H1 (cell line): Measurements from ENCODE around the gene LPAR6. TPM values are rescaled to one million over a fixed set of nuclear protein-coding genes. Genes with fewer than 3 reads are reported as not detected.

Experiments used
- CTCF ChIA-PET: fragments of 300-600 bp; sonication (Branson Sonifier 250); formaldehyde crosslinking; loops from one replicate; lab custom pipeline; 2021; ENCODE audit not compliant: partially characterized antibody; lab: Charles Lee
- POLR2A ChIA-PET: fragments of 300-600 bp; sonication (Branson Sonifier 250); formaldehyde crosslinking; loops from one replicate; lab custom pipeline; 2021; ENCODE audit warnings: inconsistent platforms; ENCODE audit not compliant: partially characterized antibody; lab: Charles Lee
- DNase-seq, 2 experiments: peaks; one replicate each; pipeline versions ENCODE4 v3.0.0 to v3.0.0-alpha.2; 2010 to 2022; ENCODE audit warnings: low spot score in 2 of 2, low read depth in 1 of 2, mixed read lengths in 1 of 2
- FAIRE-seq: peaks from 2 replicates; lab custom pipeline; 2011; peaks lifted over from hg19 to GRCh38; lab: Jason Lieb, UNC
- H2AFZ ChIP-seq: 2 replicates; pipeline ENCODE4 v1.8.1; 2012; ENCODE audit warnings: low read length, inconsistent platforms
- H2AK5ac ChIP-seq: 2 replicates; pipeline ENCODE4 v1.6.1; 2013; ENCODE audit warnings: low read depth, low read length
- H2BK120ac ChIP-seq: replicated peaks from 2 replicates; pipeline ENCODE3; 2013; ENCODE audit warnings: low read depth, low read length, inconsistent platforms
- H2BK12ac ChIP-seq: 2 replicates; pipeline ENCODE4 v1.6.1; 2013; ENCODE audit warnings: low read depth, low read length
- H2BK15ac ChIP-seq: 2 replicates; pipeline ENCODE4 v1.6.1; 2013; ENCODE audit warnings: low read length
- H2BK20ac ChIP-seq: 2 replicates; pipeline ENCODE4 v1.6.1; 2013; ENCODE audit warnings: low read length
- H2BK5ac ChIP-seq: 2 replicates; pipeline ENCODE4 v1.6.1; 2013; ENCODE audit warnings: low read depth, low read length
- H3K14ac ChIP-seq: 2 replicates; pipeline ENCODE4 v1.6.1; 2013; ENCODE audit warnings: inconsistent platforms; ENCODE audit not compliant: insufficient read length
- H3K18ac ChIP-seq: 2 replicates; pipeline ENCODE4 v1.6.1; 2013; ENCODE audit warnings: low read length; ENCODE audit errors: extremely low read depth
- H3K23ac ChIP-seq: 2 replicates; pipeline ENCODE4 v1.6.1; 2013; ENCODE audit warnings: inconsistent platforms; ENCODE audit not compliant: insufficient read length
- H3K23me2 ChIP-seq: 2 replicates; pipeline ENCODE4 v1.6.1; 2013; ENCODE audit warnings: low read depth, low read length
- H3K27ac ChIP-seq: 2 replicates; pipeline ENCODE4 v1.6.1; 2011; ENCODE audit warnings: low read depth, low read length, inconsistent platforms
- H3K27me3 ChIP-seq, 4 experiments: replicated peaks in 1 of 4; 1 replicate in 1 of 4; 2 replicates in 3 of 4; pipeline versions ENCODE4 v1.6.1 to v1.8.1; 2011 to 2013; ENCODE audit warnings: low read length in 3 of 4, mild to moderate bottlenecking in 3 of 4, inconsistent platforms in 2 of 4, mixed read lengths in 2 of 4, moderate library complexity in 1 of 4; ENCODE audit not compliant: control insufficient read depth in 3 of 4, insufficient read depth in 3 of 4; ENCODE audit errors: extremely low read depth in 1 of 4
- H3K36me3 ChIP-seq, 4 experiments: 2 replicates each; pipeline versions ENCODE4 v1.6.1 to v1.8.1; 2011 to 2013; ENCODE audit warnings: mild to moderate bottlenecking in 4 of 4, low read length in 3 of 4, moderate library complexity in 2 of 4, control low read depth in 1 of 4, inconsistent platforms in 1 of 4; ENCODE audit not compliant: insufficient read depth in 4 of 4, control insufficient read depth in 2 of 4
- H3K4ac ChIP-seq: replicated peaks from 2 replicates; pipeline ENCODE3; 2013; ENCODE audit warnings: low read length, low read depth, mixed read lengths, inconsistent platforms; ENCODE audit not compliant: insufficient read length
- H3K4me1 ChIP-seq, 4 experiments: replicated peaks in 1 of 4; 1 replicate in 1 of 4; 2 replicates in 3 of 4; pipeline versions ENCODE4 v1.6.1 to v1.8.1; 2011 to 2013; ENCODE audit warnings: low read length in 3 of 4, inconsistent platforms in 2 of 4, mixed read lengths in 1 of 4; ENCODE audit not compliant: insufficient read depth in 4 of 4, control insufficient read depth in 3 of 4
- H3K4me2 ChIP-seq, 2 experiments: 2 replicates each; pipeline versions ENCODE4 v1.6.1 to v1.8.1; 2011 to 2013; ENCODE audit warnings: low read depth in 2 of 2, low read length in 2 of 2, control low read depth in 1 of 2, inconsistent platforms in 1 of 2, mild to moderate bottlenecking in 1 of 2; ENCODE audit not compliant: insufficient read depth in 1 of 2
- H3K4me3 ChIP-seq, 4 experiments: fragments of 200-600, 300-600 bp in 1 of 4; sonication (generic), shearing (Covaris generic), sonication (Bioruptor Twin) in 1 of 4; 2 replicates each; pipeline versions ENCODE4 v1.5.1 to v1.8.1; 2011 to 2016; ENCODE audit warnings: low read length in 4 of 4, low read depth in 3 of 4, control low read depth in 2 of 4, inconsistent platforms in 2 of 4, mild to moderate bottlenecking in 2 of 4, mixed read lengths in 1 of 4, moderate library complexity in 1 of 4; ENCODE audit not compliant: insufficient read depth in 2 of 4; ENCODE audit errors: extremely low read depth in 1 of 4
- H3K56ac ChIP-seq: replicated peaks from 2 replicates; pipeline ENCODE3; 2013; ENCODE audit warnings: low read depth, mild to moderate bottlenecking, mixed read lengths, low read length, inconsistent platforms; ENCODE audit not compliant: insufficient read length
- H3K79me1 ChIP-seq: 2 replicates; pipeline ENCODE4 v1.6.1; 2013; ENCODE audit warnings: low read depth, low read length, control low read depth
- H3K79me2 ChIP-seq, 2 experiments: 2 replicates each; pipeline versions ENCODE4 v1.6.1 to v1.8.1; 2012 to 2013; ENCODE audit warnings: low read length in 2 of 2, mild to moderate bottlenecking in 2 of 2, inconsistent platforms in 1 of 2; ENCODE audit not compliant: insufficient read depth in 2 of 2, control insufficient read depth in 1 of 2
- H3K9ac ChIP-seq, 4 experiments: replicated peaks in 1 of 4; 1 replicate in 1 of 4; 2 replicates in 3 of 4; pipeline versions ENCODE4 v1.6.1 to v1.8.1; 2011 to 2013; ENCODE audit warnings: low read depth in 3 of 4, low read length in 3 of 4, control low read depth in 2 of 4, mild to moderate bottlenecking in 2 of 4, moderate library complexity in 2 of 4, inconsistent platforms in 1 of 4; ENCODE audit errors: extremely low read depth in 1 of 4
- H3K9me3 ChIP-seq, 2 experiments: 2 replicates each; pipeline versions ENCODE4 v1.6.1 to v1.8.1; 2012 to 2013; ENCODE audit warnings: mild to moderate bottlenecking in 2 of 2, moderate library complexity in 2 of 2, control low read depth in 1 of 2, inconsistent platforms in 1 of 2, low read depth in 1 of 2, low read length in 1 of 2, mixed read lengths in 1 of 2; ENCODE audit not compliant: insufficient read depth in 2 of 2
- H4K20me1 ChIP-seq, 2 experiments: replicated peaks in 1 of 2; 2 replicates each; pipeline versions ENCODE3 to v1.8.1; 2011 to 2013; ENCODE audit warnings: inconsistent platforms in 2 of 2, low read length in 2 of 2, mild to moderate bottlenecking in 1 of 2; ENCODE audit not compliant: insufficient read depth in 2 of 2, control insufficient read depth in 1 of 2
- H4K5ac ChIP-seq: 2 replicates; pipeline ENCODE4 v1.6.1; 2013; ENCODE audit warnings: low read length, low read depth, mixed read lengths, inconsistent platforms; ENCODE audit not compliant: insufficient read length
- H4K8ac ChIP-seq: 2 replicates; pipeline ENCODE4 v1.8.0; 2013; ENCODE audit warnings: mild to moderate bottlenecking, moderate library complexity, low read length, inconsistent platforms; ENCODE audit not compliant: insufficient read depth; ENCODE audit errors: extremely low read depth
- H4K91ac ChIP-seq: replicated peaks from 2 replicates; pipeline ENCODE3; 2013; ENCODE audit warnings: low read length, mixed read lengths, inconsistent platforms; ENCODE audit not compliant: insufficient read length
- BRCA1 ChIP-seq: IDR thresholded peaks from 2 replicates; pipeline ENCODE4 v1.6.1; 2012; ENCODE audit warnings: low read depth, low read length, improper control_type of control experiment
- CREB1 ChIP-seq: IDR thresholded peaks from 2 replicates; pipeline ENCODE4 v1.6.1; 2012; ENCODE audit warnings: inconsistent platforms
- PHF8 ChIP-seq: fragments of 200-600 bp; sonication (generic); conservative IDR thresholded peaks from 2 replicates; pipeline ENCODE4 v1.7.1; 2012; ENCODE audit warnings: low read depth, mild to moderate bottlenecking, inconsistent platforms, low read length, moderate library complexity
- RAD21 ChIP-seq, 2 experiments: IDR thresholded peaks in 1 of 2; conservative IDR thresholded peaks in 1 of 2; 2 replicates each; pipeline ENCODE4 v1.6.1; 2011; ENCODE audit warnings: low read depth in 2 of 2, low read length in 2 of 2, improper control_type of control experiment in 1 of 2, inconsistent platforms in 1 of 2, mild to moderate bottlenecking in 1 of 2, moderate library complexity in 1 of 2
- SIRT6 ChIP-seq: IDR thresholded peaks from one replicate; pipeline ENCODE4 v1.7.1; 2012; ENCODE audit warnings: low read length, inconsistent platforms
- SIX5 ChIP-seq: IDR thresholded peaks from 2 replicates; pipeline ENCODE4 v1.6.1; 2011; ENCODE audit warnings: mild to moderate bottlenecking, low read depth, low read length
- TAF7 ChIP-seq: optimal IDR thresholded peaks from 2 replicates; pipeline ENCODE3; 2011; ENCODE audit warnings: low read depth, mild to moderate bottlenecking, inconsistent platforms, low read length, moderate library complexity, borderline replicate concordance
- USF2 ChIP-seq: IDR thresholded peaks from 2 replicates; pipeline ENCODE4 v1.6.1; 2011; ENCODE audit warnings: low read length, improper control_type of control experiment
- ZNF274 ChIP-seq: IDR thresholded peaks from 2 replicates; pipeline ENCODE4 v1.7.0; 2012; ENCODE audit warnings: low read length, borderline replicate concordance; ENCODE audit errors: extremely low read depth
- WGBS, 2 experiments: shearing (Covaris generic) in 1 of 2; methylation state at CpG; one replicate each; pipeline versions ENCODE4 v1.1.6 to v1.1.7; 2013 to 2015; ENCODE audit warnings: low lambda C conversion rate in 2 of 2, mixed read lengths in 2 of 2, inconsistent platforms in 1 of 2, low coverage in 1 of 2, missing lambda C conversion rate in 1 of 2; ENCODE audit not compliant: insufficient replicate concordance in 2 of 2, insufficient coverage in 1 of 2, insufficient read length in 1 of 2; ENCODE audit errors: extremely low coverage in 1 of 2, missing lambda C conversion rate in 1 of 2; 5-methylcytosine and 5-hydroxymethylcytosine counted together
- polyA plus RNA-seq, 7 experiments: library from polyadenylated mRNA; depleted of rRNA in 3 of 7; stranded (reverse) in 5 of 7; unstranded in 2 of 7; fragments of >200 nt in 5 of 7; fragments of 200-250 nt in 2 of 7; gene quantifications; 1 replicate in 5 of 7; 2 replicates in 1 of 7; 4 replicates in 1 of 7; pipeline versions ENCODE4 v1.2.1 to v1.2.3, GENCODE V29; 2011 to 2013; ENCODE audit warnings: missing spikeins in 2 of 7, mixed read lengths in 2 of 7
- total RNA-seq: library from RNA; stranded (reverse); fragmentation: NEBNext Ultra II Directional; extraction: Animal tissue kit (Norgen Biotek cat#: 25700); gene quantifications from 2 replicates; pipeline ENCODE4 v1.2.1, GENCODE V29; 2021
- TF ChIP-seq, protein P1 (sequence below): IDR thresholded peaks from 2 replicates; pipeline ENCODE4 v1.6.1; 2011; ENCODE audit warnings: low read depth, mild to moderate bottlenecking, low read length; ENCODE audit not compliant: insufficient read depth
- TF ChIP-seq, protein P2 (sequence below): IDR thresholded peaks from 2 replicates; pipeline ENCODE4 v1.6.1; 2012; ENCODE audit warnings: low read length, inconsistent platforms

Gene LPAR6
- total and polyA plus RNA-seq, 2 of the 8 experiments (the other 6 are each of a cell fraction or from before 2014, with no cell fraction given): 0.50 to 0.97 TPM

DNA sequence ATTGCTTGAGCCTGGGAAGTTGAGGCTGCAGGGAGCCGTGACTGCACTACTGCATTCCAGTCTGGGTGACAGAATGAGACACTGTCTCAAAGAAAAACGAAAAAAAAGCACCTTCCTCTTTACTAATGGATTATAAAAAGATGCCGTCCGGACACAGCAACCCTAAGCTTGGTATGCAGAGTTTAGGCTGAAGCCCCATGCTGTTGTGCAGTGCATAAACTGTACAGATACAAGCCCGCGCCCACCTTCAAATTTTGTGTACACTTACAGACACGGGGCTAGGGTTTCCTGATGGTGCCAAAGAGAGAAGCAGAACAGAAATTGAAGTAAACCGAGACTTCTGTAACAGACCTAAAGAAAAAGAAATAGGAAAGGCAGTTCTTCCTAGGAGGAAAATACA lies 9.0 kb downstream of the LPAR6 start:
- no peak overlapping the region for H4K91ac ChIP-seq
- no peaks in the 10 kb centered on the region for H4K20me1 ChIP-seq
- H2BK15ac ChIP-seq: no peak overlapping the region
- no peak overlapping the region for H2BK20ac ChIP-seq
- no peaks in the 10 kb centered on the region for H3K79me2 ChIP-seq
- no peak overlapping the region for H2AK5ac ChIP-seq
- no peak overlapping the region for H2BK120ac ChIP-seq
- H4K8ac ChIP-seq: no peak overlapping the region
- H3K56ac ChIP-seq: no peak overlapping the region
- H3K23me2 ChIP-seq: no peaks in the 10 kb centered on the region
- WGBS, 2 experiments: 93% methylated on average over 8 of the region's 8 CpGs; no CpG with 5 or more reads in 1 of the 2 experiments
- H2BK5ac ChIP-seq: no peak overlapping the region
- DNase-seq: no peak
- H2AFZ ChIP-seq: no peak overlapping the region
- no peak overlapping the region for H3K27ac ChIP-seq
- H3K4me2 ChIP-seq: no peak overlapping the region
- no peaks in the 10 kb centered on the region for H3K79me1 ChIP-seq
- H3K9me3 ChIP-seq: no peaks in the 10 kb centered on the region
- H2BK12ac ChIP-seq: no peak overlapping the region
- ChIA-PET CTCF (no interaction called here), POLR2A (no interaction called here)
- H3K36me3 ChIP-seq: no peaks in the 10 kb centered on the region
- H3K4me3 ChIP-seq: no peak overlapping the region
- no peak overlapping the region for H3K18ac ChIP-seq
- H3K4ac ChIP-seq: no peak overlapping the region
- no peak overlapping the region for H3K23ac ChIP-seq
- no peaks in the 10 kb centered on the region for H3K4me1 ChIP-seq
- FAIRE-seq: no peak
- H4K5ac ChIP-seq: no peak overlapping the region
- H3K27me3 ChIP-seq: no peaks in the 10 kb centered on the region
- H3K9ac ChIP-seq: no peak overlapping the region
- H3K14ac ChIP-seq: no peak overlapping the region
- no peak for TF ChIP-seq CREB1
- TF ChIP-seq USF2: no peak
- no peak for TF ChIP-seq BRCA1
- no peak for TF ChIP-seq SIX5
- no peak for TF ChIP-seq PHF8
- TF ChIP-seq, protein P1, sequence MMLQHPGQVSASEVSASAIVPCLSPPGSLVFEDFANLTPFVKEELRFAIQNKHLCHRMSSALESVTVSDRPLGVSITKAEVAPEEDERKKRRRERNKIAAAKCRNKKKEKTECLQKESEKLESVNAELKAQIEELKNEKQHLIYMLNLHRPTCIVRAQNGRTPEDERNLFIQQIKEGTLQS: no peak
- no peak for TF ChIP-seq TAF7
- TF ChIP-seq SIRT6: no peak
- TF ChIP-seq, protein P2, sequence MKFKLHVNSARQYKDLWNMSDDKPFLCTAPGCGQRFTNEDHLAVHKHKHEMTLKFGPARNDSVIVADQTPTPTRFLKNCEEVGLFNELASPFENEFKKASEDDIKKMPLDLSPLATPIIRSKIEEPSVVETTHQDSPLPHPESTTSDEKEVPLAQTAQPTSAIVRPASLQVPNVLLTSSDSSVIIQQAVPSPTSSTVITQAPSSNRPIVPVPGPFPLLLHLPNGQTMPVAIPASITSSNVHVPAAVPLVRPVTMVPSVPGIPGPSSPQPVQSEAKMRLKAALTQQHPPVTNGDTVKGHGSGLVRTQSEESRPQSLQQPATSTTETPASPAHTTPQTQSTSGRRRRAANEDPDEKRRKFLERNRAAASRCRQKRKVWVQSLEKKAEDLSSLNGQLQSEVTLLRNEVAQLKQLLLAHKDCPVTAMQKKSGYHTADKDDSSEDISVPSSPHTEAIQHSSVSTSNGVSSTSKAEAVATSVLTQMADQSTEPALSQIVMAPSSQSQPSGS: no peak
- no peak for TF ChIP-seq ZNF274
- no peak for TF ChIP-seq RAD21 (IDR thresholded peaks at IDR 0.05 in 1 of 2, conservative IDR thresholded peaks at IDR 0.05 in 1 of 2; ENCODE audit: low read depth in 2 of 2, low read length in 2 of 2)
